ENCODE measurements around the gene EYA3. TPM values are rescaled to one million over a fixed set of nuclear protein-coding genes. Genes with fewer than 3 reads are reported as not detected.

Gene EYA3
- total and polyA plus RNA-seq, 2 donors from 2014 or later: 10.2 to 32.0 TPM

DNA sequence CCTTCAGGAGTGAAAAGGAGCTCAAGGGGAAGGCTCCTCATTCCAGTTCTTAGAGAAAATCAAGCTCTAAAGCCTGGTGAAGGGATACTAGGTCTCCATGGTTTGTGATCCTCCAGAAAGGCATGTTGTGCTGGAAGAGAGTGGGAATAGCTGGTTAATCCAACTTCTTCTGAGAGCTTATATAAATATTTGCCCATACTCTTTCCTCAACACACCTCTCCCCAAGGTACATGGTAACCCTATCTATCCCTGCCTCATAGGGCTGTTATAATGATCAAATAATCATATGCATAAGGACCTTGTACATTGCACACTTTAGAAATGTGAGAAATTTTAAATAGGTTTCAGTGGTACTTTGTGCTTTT is 114.0 kb downstream of the EYA3 start:
- Histone ChIP-seq H3K4me1 (ENCODE audit: control insufficient read depth in 2 of 3, insufficient read depth in 2 of 3, low read depth in 1 of 3, low read length in 3 of 3) (peaks cover 0 to 2% (median 0%) of the 10 kb centered on the region in 3 donors), H3K9ac (ENCODE audit: low read length in 3 of 3) (no peak overlapping the region), H3K36me3 (ENCODE audit: control insufficient read depth in 2 of 3, insufficient read depth in 3 of 3, low read length in 3 of 3) (peaks cover 0 to 30% (median 17%) of the 10 kb centered on the region in 3 donors), H3K9me3 (ENCODE audit: control insufficient read depth in 2 of 3, insufficient read depth in 1 of 3, low read length in 3 of 3) (no peaks in the 10 kb centered on the region), H3K27me3 (ENCODE audit: control insufficient read depth, insufficient read depth, low read length) (no peaks in the 10 kb centered on the region), H3K4me3 (ENCODE audit: low read length in 3 of 3) (no peak overlapping the region), H3K27ac (ENCODE audit: low read depth in 2 of 2, low read length in 2 of 2) (no peak overlapping the region)
- TF ChIP-seq CTCF (IDR thresholded peaks at IDR 0.05; ENCODE audit: borderline replicate concordance, extremely low read depth, insufficient read depth): no peak
- intact Hi-C loops (cut with DNase I): loop anchor here (10.0 kb wide), 1 partner anchor 120 kb away; no protein-coding TSS in a partner anchor
- no peak for FAIRE-seq
- no peak for DNase-seq

DNA sequence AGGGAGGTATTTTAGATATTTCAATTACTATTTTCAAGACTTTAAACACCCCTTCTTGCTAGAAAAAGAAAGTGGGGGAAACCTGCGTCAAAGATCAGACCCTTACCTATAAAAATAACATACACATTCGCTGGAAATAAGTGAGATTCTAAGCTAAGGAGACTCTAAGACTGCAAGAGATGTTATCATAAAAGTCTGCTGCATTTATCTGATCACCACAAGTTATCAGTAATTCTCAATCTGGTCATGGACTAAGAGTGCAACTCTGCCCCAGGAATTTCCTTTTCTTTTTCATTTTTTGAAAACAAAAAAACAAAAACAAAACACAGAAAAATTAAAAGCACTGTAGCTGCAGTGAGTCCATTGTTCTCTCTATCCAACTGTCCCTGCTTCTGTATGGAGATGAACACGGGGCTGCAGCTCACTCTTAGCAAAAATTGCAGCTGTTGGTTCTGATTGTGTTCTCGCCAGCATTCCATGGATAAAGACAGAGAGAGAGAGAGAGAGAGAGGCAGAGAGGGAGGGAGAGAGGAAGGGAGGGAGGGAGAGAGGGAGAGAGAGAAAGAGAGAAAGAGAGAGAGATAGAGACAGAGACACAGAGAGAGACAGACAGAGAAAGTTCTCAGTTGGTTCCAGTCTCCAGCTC is 114.5 kb downstream of the EYA3 start:
- Histone ChIP-seq H3K36me3 (ENCODE audit: control insufficient read depth in 2 of 3, insufficient read depth in 3 of 3, low read length in 3 of 3) (peaks cover 0 to 30% (median 17%) of the 10 kb centered on the region in 3 donors), H3K4me1 (ENCODE audit: control insufficient read depth in 2 of 3, insufficient read depth in 2 of 3, low read depth in 1 of 3, low read length in 3 of 3) (peaks cover 0 to 2% (median 0%) of the 10 kb centered on the region in 3 donors), H3K27ac (ENCODE audit: low read depth in 2 of 2, low read length in 2 of 2) (no peak overlapping the region), H3K27me3 (ENCODE audit: control insufficient read depth, insufficient read depth, low read length) (no peaks in the 10 kb centered on the region), H3K9me3 (ENCODE audit: control insufficient read depth in 2 of 3, insufficient read depth in 1 of 3, low read length in 3 of 3) (no peaks in the 10 kb centered on the region), H3K9ac (ENCODE audit: low read length in 3 of 3) (no peak overlapping the region), H3K4me3 (ENCODE audit: low read length in 3 of 3) (no peak overlapping the region)
- intact Hi-C loops (cut with DNase I): loop anchor here (10.0 kb wide), 1 partner anchor 119 kb away; no protein-coding TSS in a partner anchor
- TF ChIP-seq CTCF (IDR thresholded peaks at IDR 0.05; ENCODE audit: borderline replicate concordance, extremely low read depth, insufficient read depth): no peak
- DNase-seq (no peak), FAIRE-seq (no peak)

GRCh38 chr1:27972141-27972540 is 116.3 kb downstream of the EYA3 start:
- DNase-seq (no peak), FAIRE-seq (no peak)
- intact Hi-C loops (cut with DNase I): loop anchor here (10.0 kb wide), 1 partner anchor 117 kb away; no protein-coding TSS in a partner anchor
- Histone ChIP-seq H3K4me3 (ENCODE audit: low read length in 3 of 3) (no peak overlapping the region), H3K36me3 (ENCODE audit: control insufficient read depth in 2 of 3, insufficient read depth in 3 of 3, low read length in 3 of 3) (peaks cover 0 to 34% (median 18%) of the 10 kb centered on the region in 3 donors), H3K9ac (ENCODE audit: low read length in 3 of 3) (no peak overlapping the region), H3K4me1 (ENCODE audit: control insufficient read depth in 2 of 3, insufficient read depth in 2 of 3, low read depth in 1 of 3, low read length in 3 of 3) (peaks cover 0 to 2% (median 0%) of the 10 kb centered on the region in 3 donors), H3K27ac (ENCODE audit: low read depth in 2 of 2, low read length in 2 of 2) (no peak overlapping the region), H3K9me3 (ENCODE audit: control insufficient read depth in 2 of 3, insufficient read depth in 1 of 3, low read length in 3 of 3) (no peaks in the 10 kb centered on the region), H3K27me3 (ENCODE audit: control insufficient read depth, insufficient read depth, low read length) (no peaks in the 10 kb centered on the region)
- TF ChIP-seq CTCF (IDR thresholded peaks at IDR 0.05; ENCODE audit: borderline replicate concordance, extremely low read depth, insufficient read depth): no peak

Measured in kidney (tissue), 14 donors.